Mesodermal cell (in vitro differentiated cells): ENCODE measurements around the gene GLI3.

Experiments
- H3K27ac ChIP-seq: 2 replicates; pipeline ENCODE4 v1.7.0; 2013; ENCODE audit warnings: mild to moderate bottlenecking, low read depth, low read length, moderate library complexity; ENCODE audit not compliant: severe bottlenecking
- H3K36me3 ChIP-seq: 2 replicates; pipeline ENCODE4 v1.7.1; 2013; ENCODE audit warnings: mild to moderate bottlenecking, low read length, moderate library complexity; ENCODE audit not compliant: control insufficient read depth, insufficient read depth
- H3K4me1 ChIP-seq: one replicate; pipeline ENCODE4 v1.7.1; 2013; ENCODE audit warnings: mild to moderate bottlenecking, low read length; ENCODE audit not compliant: insufficient read depth, control insufficient read depth, poor library complexity, severe bottlenecking
- H3K4me3 ChIP-seq: 2 replicates; pipeline ENCODE4 v1.7.0; 2013; ENCODE audit warnings: low read length, control low read depth, mild to moderate bottlenecking; ENCODE audit not compliant: insufficient read depth, poor library complexity, severe bottlenecking; ENCODE audit errors: extremely low read depth
- H3K9me3 ChIP-seq: 2 replicates; pipeline ENCODE4 v1.7.1; 2013; ENCODE audit warnings: mild to moderate bottlenecking, low read length, moderate library complexity; ENCODE audit not compliant: control insufficient read depth
- WGBS, 2 experiments: methylation state at CpG; one replicate each; pipeline ENCODE4 v1.1.5; 2013; ENCODE audit warnings: missing lambda C conversion rate in 2 of 2; ENCODE audit not compliant: insufficient coverage in 2 of 2; 5-methylcytosine and 5-hydroxymethylcytosine counted together

GLI3 gene

GRCh38 chr7:42197451-42197850 is 39.6 kb downstream of the GLI3 start:
- WGBS, 2 experiments: 92 to 94% methylated on average over 12 of the region's 12 CpGs
- H3K4me3 ChIP-seq: no peak overlapping the region
- peaks cover 13% of the 10 kb centered on the region for H3K4me1 ChIP-seq
- no peak overlapping the region for H3K27ac ChIP-seq
- H3K36me3 ChIP-seq: peaks cover 16% of the 10 kb centered on the region
- H3K9me3 ChIP-seq: no peaks in the 10 kb centered on the region

DNA sequence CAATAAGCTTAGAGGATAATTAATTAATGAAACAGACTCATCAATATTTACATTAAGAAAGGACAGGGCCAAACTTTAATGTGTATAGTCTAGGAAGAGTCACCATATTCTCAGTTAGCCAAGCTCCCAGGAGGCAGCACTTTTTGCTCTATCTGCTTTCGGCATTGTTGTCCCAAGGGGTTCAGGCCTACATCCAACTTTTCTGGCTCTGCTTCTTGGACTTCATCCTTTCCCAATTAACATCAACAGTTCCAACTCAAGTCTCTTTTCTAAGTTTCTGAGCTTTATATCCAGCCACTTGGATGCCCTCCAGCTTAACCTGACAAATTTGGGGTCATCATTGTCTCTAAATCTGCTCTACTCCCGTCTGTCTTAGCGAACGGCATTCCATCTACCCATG is 42.8 kb downstream of the GLI3 start:
- WGBS, 2 experiments: 98 to 100% methylated on average over 1 to 4 of the region's 4 CpGs
- no peaks in the 10 kb centered on the region for H3K9me3 ChIP-seq
- peaks cover 23% of the 10 kb centered on the region for H3K4me1 ChIP-seq
- peaks cover 9% of the 10 kb centered on the region for H3K36me3 ChIP-seq
- no peak overlapping the region for H3K4me3 ChIP-seq
- H3K27ac ChIP-seq: no peak overlapping the region

DNA sequence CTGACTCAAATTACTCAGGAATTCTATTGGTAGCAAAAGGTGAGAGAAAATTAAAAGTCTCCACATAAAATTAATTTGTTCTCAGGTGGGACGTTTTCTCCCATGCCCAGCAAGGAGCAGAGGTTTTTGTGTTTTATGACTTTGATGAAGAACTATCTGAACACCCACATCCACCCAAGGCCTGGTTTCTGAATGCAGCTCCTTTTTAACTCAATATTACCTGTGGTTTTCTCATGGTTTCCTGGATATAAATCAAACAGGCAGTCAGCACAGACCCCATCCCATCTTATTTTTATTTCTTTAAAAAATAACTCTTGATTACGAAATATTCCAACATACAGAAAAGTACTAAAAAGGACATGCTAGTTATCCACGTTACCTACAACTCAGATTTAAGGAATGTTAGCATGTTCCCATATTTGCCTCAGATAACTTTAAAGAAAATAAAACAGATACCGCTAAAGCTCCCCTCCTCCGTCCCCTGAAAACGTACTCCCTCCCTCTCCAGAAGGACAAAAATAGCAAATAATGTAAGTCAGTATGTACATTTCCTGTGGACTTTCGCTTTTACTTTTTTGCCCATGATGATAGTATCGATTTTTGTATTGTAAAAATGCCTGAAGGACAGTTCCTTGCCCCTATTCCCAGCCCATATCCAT is 43.4 kb downstream of the GLI3 start:
- Histone ChIP-seq H3K4me3 (no peak overlapping the region), H3K9me3 (no peaks in the 10 kb centered on the region), H3K36me3 (peaks cover 10% of the 10 kb centered on the region), H3K27ac (peak overlapping the region; percentile 74), H3K4me1 (peaks cover 29% of the 10 kb centered on the region)
- 94 to 96% methylated on average over 2 to 6 of the region's 8 CpGs for WGBS, 2 experiments

DNA sequence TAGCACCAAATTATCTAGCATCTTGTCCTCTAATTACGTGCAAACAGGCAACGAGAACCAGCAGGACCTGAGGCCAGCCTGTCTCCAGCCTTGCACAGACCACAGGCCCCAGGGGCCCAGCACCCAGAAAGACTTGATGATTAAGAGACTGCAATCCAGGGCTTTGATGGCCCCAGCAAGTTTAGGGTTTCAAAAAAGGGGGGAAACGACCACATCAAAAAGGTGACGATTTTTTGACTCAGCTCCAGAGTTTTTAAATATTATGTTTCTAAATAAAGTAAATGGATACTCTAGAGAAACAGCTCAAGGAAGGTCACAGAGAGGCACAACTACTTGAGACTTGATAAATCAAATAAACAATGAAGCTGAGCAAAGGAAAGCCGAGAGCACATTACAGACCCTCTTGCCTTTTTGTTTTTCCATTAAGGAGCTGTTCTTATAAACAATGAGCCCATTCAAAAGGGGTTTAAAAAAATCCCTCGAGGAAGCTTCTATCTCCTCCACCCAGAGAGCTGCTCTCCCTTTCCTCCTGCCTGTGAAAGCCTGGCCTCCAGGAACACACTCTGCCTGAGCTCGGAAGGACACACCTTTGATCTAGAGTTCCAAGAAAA is 44.1 kb downstream of the GLI3 start:
- Histone ChIP-seq H3K4me1 (peaks cover 29% of the 10 kb centered on the region), H3K36me3 (peaks cover 13% of the 10 kb centered on the region), H3K27ac (peak overlapping the region; percentile 74), H3K4me3 (no peak overlapping the region), H3K9me3 (no peaks in the 10 kb centered on the region)
- WGBS, 2 experiments: 5 to 13% methylated on average over 4 of the region's 7 CpGs

GRCh38 chr7:42192066-42192465 is 44.9 kb downstream of the GLI3 start:
- H3K27ac ChIP-seq: no peak overlapping the region
- H3K4me3 ChIP-seq: no peak overlapping the region
- H3K4me1 ChIP-seq: peaks cover 29% of the 10 kb centered on the region
- no CpG with 5 or more reads among the region's 3 CpGs for WGBS, 2 experiments
- peaks cover 11% of the 10 kb centered on the region for H3K36me3 ChIP-seq
- H3K9me3 ChIP-seq: no peaks in the 10 kb centered on the region

GRCh38 chr7:42189535-42189934 is 47.5 kb downstream of the GLI3 start:
- no CpG with 5 or more reads among the region's 1 CpG for WGBS, 2 experiments
- Histone ChIP-seq H3K27ac (no peak overlapping the region), H3K4me1 (peaks cover 29% of the 10 kb centered on the region), H3K9me3 (no peaks in the 10 kb centered on the region), H3K4me3 (no peak overlapping the region), H3K36me3 (peaks cover 13% of the 10 kb centered on the region)

DNA sequence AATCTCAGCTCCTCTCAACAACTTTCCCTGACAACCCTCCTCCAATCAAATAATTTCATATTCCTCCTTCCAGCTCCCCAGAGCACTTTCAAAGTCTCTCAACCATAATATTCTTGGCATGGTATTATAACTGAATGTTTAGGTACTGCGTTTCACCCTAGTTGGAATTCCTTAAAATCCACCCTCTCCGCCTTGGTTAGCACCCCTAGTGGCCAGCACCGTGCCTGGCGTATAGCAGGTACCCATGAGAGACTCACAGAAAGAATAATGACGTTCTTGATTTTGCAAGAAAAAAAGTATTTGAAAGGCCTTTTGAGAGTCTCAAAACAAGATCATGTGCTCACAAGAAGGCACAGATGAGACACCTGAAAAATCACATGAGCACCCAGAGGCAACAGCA is 50.9 kb downstream of the GLI3 start:
- 71 to 82% methylated on average over 1 to 2 of the region's 5 CpGs for WGBS, 2 experiments

DNA sequence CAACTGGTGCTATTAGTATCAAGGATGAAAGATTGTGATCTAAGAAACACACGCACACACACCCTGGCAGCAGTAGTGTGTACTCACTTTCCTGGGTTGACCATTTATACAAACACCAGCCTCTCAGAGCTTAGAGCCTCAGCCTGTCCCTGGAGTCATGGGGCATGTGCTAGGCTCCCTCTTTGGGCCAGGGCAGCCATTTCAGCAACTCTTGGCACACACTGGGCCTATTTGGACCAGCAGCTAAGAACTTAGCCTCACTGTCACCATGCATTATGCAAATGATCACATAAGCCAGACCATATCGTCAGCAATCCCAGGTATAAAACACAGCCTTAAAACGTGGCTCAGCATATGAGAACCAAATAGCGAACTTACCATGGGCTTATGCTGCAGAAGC is 51.3 kb downstream of the GLI3 start:
- H3K9me3 ChIP-seq: no peaks in the 10 kb centered on the region
- H3K36me3 ChIP-seq: peaks cover 32% of the 10 kb centered on the region
- 74 to 88% methylated on average over 3 to 4 of the region's 4 CpGs for WGBS, 2 experiments
- no peak overlapping the region for H3K27ac ChIP-seq
- peaks cover 16% of the 10 kb centered on the region for H3K4me1 ChIP-seq
- H3K4me3 ChIP-seq: no peak overlapping the region

More for the DNA sequence above, 50.9 kb downstream of the GLI3 start:
- Histone ChIP-seq H3K4me1 (peaks cover 16% of the 10 kb centered on the region), H3K27ac (no peak overlapping the region), H3K9me3 (no peaks in the 10 kb centered on the region), H3K36me3 (peaks cover 32% of the 10 kb centered on the region), H3K4me3 (no peak overlapping the region)

DNA sequence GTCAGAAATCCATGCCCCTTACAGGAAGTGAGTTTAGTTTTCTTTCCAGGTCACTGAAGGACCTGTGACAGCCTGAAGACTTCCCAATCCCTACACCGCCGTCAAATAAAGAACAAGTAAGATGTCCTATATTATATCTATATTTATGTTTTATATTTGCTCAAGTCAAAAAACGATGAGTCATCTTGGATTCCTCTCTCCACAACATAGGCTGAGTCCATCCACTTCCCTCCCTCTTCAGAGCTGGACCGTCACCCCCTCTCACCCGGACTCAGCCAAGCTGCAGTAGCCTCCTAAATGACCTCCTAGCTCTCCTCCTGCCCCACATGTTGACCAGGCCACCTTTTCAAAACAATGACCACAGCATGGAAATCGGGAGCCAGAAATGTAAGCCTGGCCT is 53.5 kb downstream of the GLI3 start:
- Histone ChIP-seq H3K36me3 (peaks cover 47% of the 10 kb centered on the region), H3K9me3 (no peaks in the 10 kb centered on the region), H3K4me1 (no peaks in the 10 kb centered on the region), H3K4me3 (no peak overlapping the region), H3K27ac (no peak overlapping the region)
- 94% methylated on average over 3 of the region's 6 CpGs for WGBS, 2 experiments

DNA sequence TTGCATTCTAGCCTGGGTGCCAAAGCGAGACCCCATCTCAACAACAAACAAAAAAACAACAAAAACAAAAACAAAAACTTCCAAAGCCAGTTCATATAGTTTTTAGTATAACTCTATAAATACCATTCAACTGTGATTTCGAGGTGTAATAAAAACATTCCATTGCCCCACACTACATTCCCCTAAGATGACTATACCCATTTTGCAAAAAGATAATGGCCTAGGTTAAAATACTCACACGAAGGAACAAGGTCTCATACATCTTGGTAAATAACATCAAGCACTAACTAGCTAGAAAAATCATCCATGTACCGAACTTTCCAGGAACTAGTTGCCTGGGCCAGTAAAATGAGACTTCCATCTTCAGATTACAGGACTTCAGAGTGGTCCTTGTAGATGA is 55.4 kb downstream of the GLI3 start:
- H3K36me3 ChIP-seq: peaks cover 51% of the 10 kb centered on the region
- no peak overlapping the region for H3K27ac ChIP-seq
- H3K9me3 ChIP-seq: no peaks in the 10 kb centered on the region
- no peak overlapping the region for H3K4me3 ChIP-seq
- 29 to 69% methylated on average over 1 to 3 of the region's 4 CpGs for WGBS, 2 experiments
- no peaks in the 10 kb centered on the region for H3K4me1 ChIP-seq

DNA sequence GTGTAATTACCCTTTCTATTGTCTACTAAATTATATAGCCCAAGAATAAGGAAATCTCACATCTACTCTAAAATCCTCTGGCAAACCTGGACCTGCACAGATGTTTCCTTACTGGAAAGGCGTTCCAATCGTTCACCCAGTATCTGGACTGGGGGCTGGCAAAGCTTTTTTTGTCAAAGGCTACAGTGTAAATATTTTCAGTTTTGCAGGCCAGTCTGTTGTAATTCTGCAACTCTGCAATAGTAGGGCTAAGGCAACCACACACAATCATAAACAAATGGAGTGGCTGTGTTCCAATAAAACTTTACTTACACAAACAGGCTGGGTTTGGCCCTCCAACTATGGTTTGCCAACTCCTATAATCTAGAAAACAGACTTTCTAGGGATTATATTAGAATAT is 56.2 kb downstream of the GLI3 start:
- Histone ChIP-seq H3K27ac (no peak overlapping the region), H3K4me1 (no peaks in the 10 kb centered on the region), H3K4me3 (no peak overlapping the region), H3K9me3 (no peaks in the 10 kb centered on the region), H3K36me3 (peaks cover 51% of the 10 kb centered on the region)
- WGBS, 2 experiments: 94 to 100% methylated on average over 1 to 2 of the region's 2 CpGs
